ENCODE results near the gene GNG4.
"Not testable (repeated sequence)": the region's sequence is repeated elsewhere in the genome, so short reads cannot be mapped to it uniquely, and the experiment has no call there.

- TF ChIP-seq, protein P1, sequence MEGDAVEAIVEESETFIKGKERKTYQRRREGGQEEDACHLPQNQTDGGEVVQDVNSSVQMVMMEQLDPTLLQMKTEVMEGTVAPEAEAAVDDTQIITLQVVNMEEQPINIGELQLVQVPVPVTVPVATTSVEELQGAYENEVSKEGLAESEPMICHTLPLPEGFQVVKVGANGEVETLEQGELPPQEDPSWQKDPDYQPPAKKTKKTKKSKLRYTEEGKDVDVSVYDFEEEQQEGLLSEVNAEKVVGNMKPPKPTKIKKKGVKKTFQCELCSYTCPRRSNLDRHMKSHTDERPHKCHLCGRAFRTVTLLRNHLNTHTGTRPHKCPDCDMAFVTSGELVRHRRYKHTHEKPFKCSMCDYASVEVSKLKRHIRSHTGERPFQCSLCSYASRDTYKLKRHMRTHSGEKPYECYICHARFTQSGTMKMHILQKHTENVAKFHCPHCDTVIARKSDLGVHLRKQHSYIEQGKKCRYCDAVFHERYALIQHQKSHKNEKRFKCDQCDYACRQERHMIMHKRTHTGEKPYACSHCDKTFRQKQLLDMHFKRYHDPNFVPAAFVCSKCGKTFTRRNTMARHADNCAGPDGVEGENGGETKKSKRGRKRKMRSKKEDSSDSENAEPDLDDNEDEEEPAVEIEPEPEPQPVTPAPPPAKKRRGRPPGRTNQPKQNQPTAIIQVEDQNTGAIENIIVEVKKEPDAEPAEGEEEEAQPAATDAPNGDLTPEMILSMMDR (IDR thresholded peaks at IDR 0.05; ENCODE audit: low read length): not testable (repeated sequence)
- not testable (repeated sequence) for TF ChIP-seq EZH2 (optimal IDR thresholded peaks at IDR 0.05; ENCODE audit: low read depth, low read length); EZH2phosphoT487 (IDR thresholded peaks at IDR 0.05; ENCODE audit: low read length)
Observed at GRCh38 chr1:235572971-235573370, 76.6 kb downstream of the GNG4 start.
